Keratinocyte (primary cell): ENCODE results near the gene GATA5.

Experiments used
- EZH2 ChIP-seq: IDR thresholded peaks from one replicate; pipeline ENCODE4 v1.6.1; 2012; ENCODE audit warnings: inconsistent platforms, mild to moderate bottlenecking, low read length, moderate library complexity
- TF ChIP-seq, protein P1 (sequence below), 3 experiments: IDR thresholded peaks in 1 of 3; conservative IDR thresholded peaks in 1 of 3; optimal IDR thresholded peaks in 1 of 3; 2 replicates in 2 of 3; 3 replicates in 1 of 3; pipeline versions ENCODE3 to v1.5.1; 2011; ENCODE audit warnings: low read length in 3 of 3, mild to moderate bottlenecking in 3 of 3, moderate library complexity in 2 of 3, control low read depth in 1 of 3, inconsistent platforms in 1 of 3; ENCODE audit not compliant: insufficient read depth in 2 of 3; ENCODE audit errors: extremely low read depth in 1 of 3

DNA sequence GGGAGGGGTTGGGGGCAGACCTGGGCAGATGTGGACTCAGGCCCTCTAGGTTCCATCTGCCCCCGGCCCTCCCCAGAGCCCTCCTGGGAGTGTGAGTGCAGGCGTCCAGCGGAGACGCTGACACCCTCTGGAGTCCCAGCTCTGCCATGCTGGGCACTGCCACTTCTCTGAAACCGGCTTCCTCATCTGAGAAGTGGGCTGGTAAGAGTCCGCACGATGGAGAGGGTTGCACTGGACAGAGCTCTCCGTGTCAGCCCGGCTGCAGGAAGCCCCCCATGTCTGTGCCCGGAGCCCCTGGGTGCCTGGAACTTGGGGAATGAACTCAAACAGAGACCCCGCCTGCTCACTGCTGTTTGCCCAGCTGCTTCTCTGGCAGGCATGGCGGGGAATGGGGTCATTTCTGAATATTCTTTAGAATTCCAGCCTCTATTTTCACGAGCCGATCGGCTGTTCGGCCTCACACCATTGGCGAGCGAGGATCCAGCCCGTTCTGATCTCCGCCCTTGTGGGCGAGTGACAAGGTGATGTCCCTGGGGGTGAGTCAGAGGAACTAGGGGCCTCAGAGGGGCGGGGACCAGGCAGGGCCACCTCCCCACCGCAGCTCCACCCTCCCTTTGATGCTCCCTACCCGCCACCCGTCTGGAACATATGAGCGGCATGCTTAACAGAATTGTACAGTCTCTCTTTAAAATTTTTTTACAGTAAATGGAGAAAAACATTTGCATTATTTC lies 47.8 kb upstream of the GATA5 start:
- TF ChIP-seq, protein P1, sequence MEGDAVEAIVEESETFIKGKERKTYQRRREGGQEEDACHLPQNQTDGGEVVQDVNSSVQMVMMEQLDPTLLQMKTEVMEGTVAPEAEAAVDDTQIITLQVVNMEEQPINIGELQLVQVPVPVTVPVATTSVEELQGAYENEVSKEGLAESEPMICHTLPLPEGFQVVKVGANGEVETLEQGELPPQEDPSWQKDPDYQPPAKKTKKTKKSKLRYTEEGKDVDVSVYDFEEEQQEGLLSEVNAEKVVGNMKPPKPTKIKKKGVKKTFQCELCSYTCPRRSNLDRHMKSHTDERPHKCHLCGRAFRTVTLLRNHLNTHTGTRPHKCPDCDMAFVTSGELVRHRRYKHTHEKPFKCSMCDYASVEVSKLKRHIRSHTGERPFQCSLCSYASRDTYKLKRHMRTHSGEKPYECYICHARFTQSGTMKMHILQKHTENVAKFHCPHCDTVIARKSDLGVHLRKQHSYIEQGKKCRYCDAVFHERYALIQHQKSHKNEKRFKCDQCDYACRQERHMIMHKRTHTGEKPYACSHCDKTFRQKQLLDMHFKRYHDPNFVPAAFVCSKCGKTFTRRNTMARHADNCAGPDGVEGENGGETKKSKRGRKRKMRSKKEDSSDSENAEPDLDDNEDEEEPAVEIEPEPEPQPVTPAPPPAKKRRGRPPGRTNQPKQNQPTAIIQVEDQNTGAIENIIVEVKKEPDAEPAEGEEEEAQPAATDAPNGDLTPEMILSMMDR (optimal IDR thresholded peaks at IDR 0.05 in 1 of 3, IDR thresholded peaks at IDR 0.05 in 1 of 3, conservative IDR thresholded peaks at IDR 0.05 in 1 of 3; ENCODE audit: extremely low read depth in 1 of 3, insufficient read depth in 2 of 3, low read length in 3 of 3), result no peak
- TF ChIP-seq EZH2, result no peak
